Ishikawa (cell line): ENCODE data around the gene C11orf98.
A peak's percentile ranks its signal among the peaks of the same experiment; 100 is the strongest.

Experiments used
- CEBPB ChIP-seq: IDR thresholded peaks from 2 replicates; pipeline ENCODE4 v1.6.1; 2012
- CREB1 ChIP-seq: IDR thresholded peaks from 2 replicates; pipeline ENCODE4 v1.6.1; 2012; ENCODE audit warnings: low read depth
- EGR1 ChIP-seq: IDR thresholded peaks from 2 replicates; pipeline ENCODE4 v1.6.1; 2012
- EP300 ChIP-seq: IDR thresholded peaks from 2 replicates; pipeline ENCODE4 v1.6.1; 2012; ENCODE audit warnings: borderline replicate concordance
- FOXM1 ChIP-seq: IDR thresholded peaks from 2 replicates; pipeline ENCODE4 v1.6.1; 2012; ENCODE audit warnings: low read depth, borderline replicate concordance
- MAX ChIP-seq: IDR thresholded peaks from 2 replicates; pipeline ENCODE4 v1.6.1; 2012
- NFIC ChIP-seq: IDR thresholded peaks from 2 replicates; pipeline ENCODE4 v1.6.1; 2012
- RAD21 ChIP-seq: IDR thresholded peaks from 2 replicates; pipeline ENCODE4 v1.6.1; 2012; ENCODE audit warnings: low read depth
- REST ChIP-seq: IDR thresholded peaks from 2 replicates; pipeline ENCODE4 v1.6.1; 2012; ENCODE audit warnings: low read depth, mild to moderate bottlenecking
- TAF1 ChIP-seq: IDR thresholded peaks from 2 replicates; pipeline ENCODE4 v1.6.1; 2012; ENCODE audit warnings: low read depth, mild to moderate bottlenecking
- TCF12 ChIP-seq: IDR thresholded peaks from 2 replicates; pipeline ENCODE4 v1.6.1; 2012; ENCODE audit warnings: low read depth
- TEAD4 ChIP-seq: IDR thresholded peaks from 2 replicates; pipeline ENCODE4 v1.6.1; 2012
- USF1 ChIP-seq: IDR thresholded peaks from 2 replicates; pipeline ENCODE4 v1.6.1; 2012
- YY1 ChIP-seq: IDR thresholded peaks from 2 replicates; pipeline ENCODE4 v1.6.1; 2012; ENCODE audit warnings: low read depth
- ZBTB7A ChIP-seq: IDR thresholded peaks from 2 replicates; pipeline ENCODE4 v1.6.1; 2012; ENCODE audit warnings: low read depth

Gene C11orf98

GRCh38 chr11:62621567-62622470, 43.2 kb downstream of the C11orf98 start, which contains the start of gene B3GAT3:
TSS of gene B3GAT3 (minus strand) at chr11:62621986. CDS start at chr11:62621947, 39 bp downstream.
- TF ChIP-seq TAF1 (peak; percentile 53; the same call in 1 of the 2 replicates), CREB1 (peak; percentile 66; the same call in 1 of the 2 replicates), CEBPB (peak; percentile 86), TCF12 (peak; percentile 65), NFIC (peak; percentile 57; the same call in 1 of the 2 replicates), MAX (peak; percentile 99), USF1 (peak; percentile 82), FOXM1 (no peak), TEAD4 (no peak)

GRCh38 chr11:62621027-62621566, 43.9 kb downstream of the C11orf98 start:
- TF ChIP-seq TEAD4 = no peak
- no peak for TF ChIP-seq TCF12
- TF ChIP-seq RAD21 = no peak
- no peak for TF ChIP-seq CREB1
- no peak for TF ChIP-seq FOXM1
- no peak for TF ChIP-seq ZBTB7A
- TF ChIP-seq EP300 = no peak
- no peak for TF ChIP-seq MAX

GRCh38 chr11:62615521-62615920, 49.5 kb downstream of the C11orf98 start:
- TF ChIP-seq CEBPB (no peak), REST (no peak), RAD21 (no peak), YY1 (no peak), EP300 (no peak), TCF12 (no peak), CREB1 (no peak), MAX (no peak), NFIC (no peak), TAF1 (no peak), TEAD4 (no peak), EGR1 (no peak), USF1 (no peak)

GRCh38 chr11:62614275-62614674, 50.7 kb downstream of the C11orf98 start:
- TF ChIP-seq ZBTB7A (no peak), REST (no peak), TAF1 (no peak), MAX (peak; percentile 79)

- TF ChIP-seq FOXM1 = no peak
- TF ChIP-seq ZBTB7A = no peak
- TF ChIP-seq USF1 = no peak
- TF ChIP-seq TEAD4 = no peak
- no peak for TF ChIP-seq NFIC
- no peak for TF ChIP-seq TCF12
These were observed 51.7 kb downstream of the C11orf98 start for GRCh38 chr11:62613291-62613778.
